ENCODE data around the gene WAPL.

DNA sequence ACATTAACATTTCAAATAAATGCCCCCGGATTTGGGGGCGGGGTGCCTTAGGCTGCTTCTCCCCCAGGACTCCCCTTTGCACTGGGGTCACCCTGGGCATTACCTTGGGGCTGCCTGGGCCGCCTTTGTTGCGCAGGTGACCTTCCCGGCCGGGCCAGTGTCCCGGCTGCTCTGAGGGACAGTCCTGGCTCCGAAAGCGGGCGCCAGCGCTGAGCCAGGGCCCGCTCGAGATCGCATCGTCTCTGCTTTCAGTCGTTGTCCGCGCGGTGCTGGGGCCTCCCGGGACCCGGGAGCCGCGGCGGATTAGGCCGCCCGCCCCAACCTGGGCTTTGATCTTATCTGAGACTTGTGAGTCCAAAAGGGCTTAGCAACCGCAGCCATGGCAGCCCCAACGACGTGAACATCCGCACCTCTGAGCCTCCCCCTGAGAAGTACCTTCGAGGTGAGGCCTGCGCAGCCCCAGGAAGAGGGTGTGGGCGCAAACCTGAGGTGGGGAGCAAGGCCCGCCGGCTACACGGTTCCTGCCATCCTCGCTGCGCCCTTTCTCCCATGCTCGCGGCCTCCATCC, 14.8 kb upstream of the WAPL start:
- TF ChIP-seq, protein P1, sequence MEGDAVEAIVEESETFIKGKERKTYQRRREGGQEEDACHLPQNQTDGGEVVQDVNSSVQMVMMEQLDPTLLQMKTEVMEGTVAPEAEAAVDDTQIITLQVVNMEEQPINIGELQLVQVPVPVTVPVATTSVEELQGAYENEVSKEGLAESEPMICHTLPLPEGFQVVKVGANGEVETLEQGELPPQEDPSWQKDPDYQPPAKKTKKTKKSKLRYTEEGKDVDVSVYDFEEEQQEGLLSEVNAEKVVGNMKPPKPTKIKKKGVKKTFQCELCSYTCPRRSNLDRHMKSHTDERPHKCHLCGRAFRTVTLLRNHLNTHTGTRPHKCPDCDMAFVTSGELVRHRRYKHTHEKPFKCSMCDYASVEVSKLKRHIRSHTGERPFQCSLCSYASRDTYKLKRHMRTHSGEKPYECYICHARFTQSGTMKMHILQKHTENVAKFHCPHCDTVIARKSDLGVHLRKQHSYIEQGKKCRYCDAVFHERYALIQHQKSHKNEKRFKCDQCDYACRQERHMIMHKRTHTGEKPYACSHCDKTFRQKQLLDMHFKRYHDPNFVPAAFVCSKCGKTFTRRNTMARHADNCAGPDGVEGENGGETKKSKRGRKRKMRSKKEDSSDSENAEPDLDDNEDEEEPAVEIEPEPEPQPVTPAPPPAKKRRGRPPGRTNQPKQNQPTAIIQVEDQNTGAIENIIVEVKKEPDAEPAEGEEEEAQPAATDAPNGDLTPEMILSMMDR (IDR thresholded peaks at IDR 0.05): no peak
- TF ChIP-seq POLR2A (IDR thresholded peaks at IDR 0.05) (no peak), POLR2AphosphoS5 (IDR thresholded peaks at IDR 0.05) (no peak), EP300 (IDR thresholded peaks at IDR 0.05) (no peak)

All from sigmoid colon (tissue), 4 donors.